ENCODE results near the gene ABHD18.
"Not testable (repeated sequence)": the region's sequence is repeated elsewhere in the genome, so short reads cannot be mapped to it uniquely, and the experiment has no call there.

GRCh38 chr4:128051229-128051628 lies 86.0 kb downstream of the ABHD18 start:
- TF ChIP-seq CTCF, POLR2A (IDR thresholded peaks at IDR 0.05): not testable (repeated sequence)
